Measurements from ENCODE around the gene UNC5CL. TPM values are rescaled to one million over a fixed set of nuclear protein-coding genes. Genes with fewer than 3 reads are reported as not detected.

The UNC5CL gene
- total and polyA plus RNA-seq, 2 of the 8 experiments (the other 6 are each of a cell fraction or from before 2014, with no cell fraction given) = 1.3 to 1.7 TPM

DNA sequence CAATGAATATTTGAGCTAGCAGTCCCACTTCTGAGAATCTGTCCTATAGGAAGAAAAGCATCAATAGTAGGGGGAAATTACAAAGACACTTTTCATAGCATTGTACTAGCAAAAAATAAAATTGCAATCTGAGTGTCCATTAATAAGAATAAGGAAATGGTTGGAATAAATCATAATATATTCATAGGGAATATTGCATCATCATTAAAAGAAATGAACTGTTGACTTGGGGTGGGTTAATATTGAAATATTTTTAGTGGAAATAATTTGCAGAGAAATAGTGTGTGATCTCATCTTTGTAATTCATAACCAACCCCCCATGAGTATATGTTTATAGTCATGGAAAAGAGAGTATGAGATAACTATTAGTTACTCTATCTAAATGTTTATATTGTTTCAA is 46.2 kb upstream of the UNC5CL start:
- Histone ChIP-seq H4K5ac (ENCODE audit: insufficient read length, low read depth, low read length) (no peak overlapping the region), H3K4me3 (ENCODE audit: extremely low read depth in 1 of 4, insufficient read depth in 2 of 4, low read depth in 3 of 4, low read length in 4 of 4) (no peak overlapping the region), H3K14ac (ENCODE audit: insufficient read length) (no peak overlapping the region), H3K79me1 (ENCODE audit: low read depth, low read length) (no peaks in the 10 kb centered on the region; the same call in 1 of the 2 replicates), H3K18ac (ENCODE audit: extremely low read depth, low read length) (no peak overlapping the region), H2BK12ac (ENCODE audit: low read depth, low read length) (no peak overlapping the region), H2AK5ac (ENCODE audit: low read depth, low read length) (no peak overlapping the region), H3K36me3 (ENCODE audit: control insufficient read depth in 2 of 4, insufficient read depth in 4 of 4, low read length in 3 of 4) (peaks cover 9 to 80% (median 40%) of the 10 kb centered on the region in 4 experiments), H4K20me1 (replicated peaks in 1 of 2; ENCODE audit: control insufficient read depth in 1 of 2, insufficient read depth in 2 of 2, low read length in 2 of 2) (peaks cover 3 to 10% of the 10 kb centered on the region in 2 experiments), H3K79me2 (ENCODE audit: control insufficient read depth in 1 of 2, insufficient read depth in 2 of 2, low read length in 2 of 2) (peaks cover 0 to 42% of the 10 kb centered on the region in 2 experiments; a peak in 2 of 4 replicates), H3K4me1 (replicated peaks in 1 of 4; ENCODE audit: control insufficient read depth in 3 of 4, insufficient read depth in 4 of 4, low read length in 3 of 4) (no peaks in the 10 kb centered on the region), H2AFZ (ENCODE audit: low read length) (no peak overlapping the region), H4K8ac (ENCODE audit: extremely low read depth, insufficient read depth, low read length) (no peak overlapping the region), H3K23me2 (ENCODE audit: low read depth, low read length) (no peaks in the 10 kb centered on the region), H2BK120ac (replicated peaks; ENCODE audit: low read depth, low read length) (no peak overlapping the region), H3K4me2 (ENCODE audit: insufficient read depth in 1 of 2, low read depth in 2 of 2, low read length in 2 of 2) (no peak overlapping the region), H2BK15ac (ENCODE audit: low read length) (no peak overlapping the region), H3K9ac (replicated peaks in 1 of 4; ENCODE audit: extremely low read depth in 1 of 4, low read depth in 3 of 4, low read length in 3 of 4) (no peak overlapping the region), H3K56ac (replicated peaks; ENCODE audit: insufficient read length, low read depth, low read length) (no peak overlapping the region), H3K23ac (ENCODE audit: insufficient read length) (no peak overlapping the region), H3K9me3 (ENCODE audit: insufficient read depth in 2 of 2, low read depth in 1 of 2, low read length in 1 of 2) (no peaks in the 10 kb centered on the region), H3K27me3 (replicated peaks in 1 of 4; ENCODE audit: control insufficient read depth in 3 of 4, extremely low read depth in 1 of 4, insufficient read depth in 3 of 4, low read length in 3 of 4) (no peaks in the 10 kb centered on the region), H2BK5ac (ENCODE audit: low read depth, low read length) (no peak overlapping the region), H3K27ac (ENCODE audit: low read depth, low read length) (no peak overlapping the region), H4K91ac (replicated peaks; ENCODE audit: insufficient read length, low read length) (no peak overlapping the region), H2BK20ac (ENCODE audit: low read length) (no peak overlapping the region), H3K4ac (replicated peaks; ENCODE audit: insufficient read length, low read depth, low read length) (no peak overlapping the region)
- DNase-seq (ENCODE audit: low read depth in 1 of 2, low spot score in 2 of 2) (no peak), FAIRE-seq (no peak)
- ChIA-PET CTCF (ENCODE audit: partially characterized antibody) (interaction anchor here (0.5 to 1.0 kb wide), 2 partner anchors 26 to 81 kb away, joined by 3 read pairs; no protein-coding TSS in a partner anchor), POLR2A (ENCODE audit: partially characterized antibody) (no interaction called here)
- TF ChIP-seq RBBP5 (IDR thresholded peaks at IDR 0.05; ENCODE audit: borderline replicate concordance, low read depth, low read length) (no peak), EZH2 (IDR thresholded peaks at IDR 0.05; ENCODE audit: low read depth, low read length, severe bottlenecking) (no peak), FOSL1 (IDR thresholded peaks at IDR 0.05; ENCODE audit: insufficient read depth, low read depth, low read length) (no peak), BACH1 (IDR thresholded peaks at IDR 0.05; ENCODE audit: low read length) (no peak)
- TF ChIP-seq, protein P1, sequence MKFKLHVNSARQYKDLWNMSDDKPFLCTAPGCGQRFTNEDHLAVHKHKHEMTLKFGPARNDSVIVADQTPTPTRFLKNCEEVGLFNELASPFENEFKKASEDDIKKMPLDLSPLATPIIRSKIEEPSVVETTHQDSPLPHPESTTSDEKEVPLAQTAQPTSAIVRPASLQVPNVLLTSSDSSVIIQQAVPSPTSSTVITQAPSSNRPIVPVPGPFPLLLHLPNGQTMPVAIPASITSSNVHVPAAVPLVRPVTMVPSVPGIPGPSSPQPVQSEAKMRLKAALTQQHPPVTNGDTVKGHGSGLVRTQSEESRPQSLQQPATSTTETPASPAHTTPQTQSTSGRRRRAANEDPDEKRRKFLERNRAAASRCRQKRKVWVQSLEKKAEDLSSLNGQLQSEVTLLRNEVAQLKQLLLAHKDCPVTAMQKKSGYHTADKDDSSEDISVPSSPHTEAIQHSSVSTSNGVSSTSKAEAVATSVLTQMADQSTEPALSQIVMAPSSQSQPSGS (IDR thresholded peaks at IDR 0.05; ENCODE audit: low read length) = no peak

All from H1 (cell line).